ENCODE measurements around the gene TRAF3IP1.
"Not testable (repeated sequence)": the region's sequence is repeated elsewhere in the genome, so short reads cannot be mapped to it uniquely, and the experiment has no call there.

TRAF3IP1 gene

GRCh38 chr2:238382381-238382781, 62.1 kb downstream of the TRAF3IP1 start:
- DNase-seq: no peak

- no peak for DNase-seq
Measured at GRCh38 chr2:238383135-238383534, 62.8 kb downstream of the TRAF3IP1 start.

- no peak for DNase-seq
Measured at GRCh38 chr2:238383743-238384380, 63.5 kb downstream of the TRAF3IP1 start.

- DNase-seq: no peak
Measured at GRCh38 chr2:238387332-238387731, 67.0 kb downstream of the TRAF3IP1 start.

- no peak for DNase-seq
Measured at GRCh38 chr2:238388794-238389193, 68.5 kb downstream of the TRAF3IP1 start.

GRCh38 chr2:238389988-238390589, 69.8 kb downstream of the TRAF3IP1 start:
- DNase-seq: no peak

GRCh38 chr2:238391042-238391689, 70.8 kb downstream of the TRAF3IP1 start:
- DNase-seq: no peak

GRCh38 chr2:238396663-238397062, 76.3 kb downstream of the TRAF3IP1 start:
- DNase-seq: no peak

GRCh38 chr2:238397356-238397755, 77.0 kb downstream of the TRAF3IP1 start:
- no peak for DNase-seq

GRCh38 chr2:238398577-238398976, 78.3 kb downstream of the TRAF3IP1 start:
- no peak for DNase-seq

- DNase-seq: no peak
Measured at GRCh38 chr2:238399094-238399493, 78.8 kb downstream of the TRAF3IP1 start.

- DNase-seq: no peak
Measured at GRCh38 chr2:238401551-238401950, 81.2 kb downstream of the TRAF3IP1 start.

GRCh38 chr2:238403632-238404405, 83.5 kb downstream of the TRAF3IP1 start:
- DNase-seq: no peak

GRCh38 chr2:238404406-238405216, 84.3 kb downstream of the TRAF3IP1 start:
- DNase-seq: no peak

GRCh38 chr2:238405217-238405555, 84.9 kb downstream of the TRAF3IP1 start:
- not testable (repeated sequence) for DNase-seq

- no peak for DNase-seq
Measured at GRCh38 chr2:238406221-238406997, 86.1 kb downstream of the TRAF3IP1 start.

GRCh38 chr2:238406998-238407285, 86.6 kb downstream of the TRAF3IP1 start:
- no peak for DNase-seq

GRCh38 chr2:238407566-238407965, 87.2 kb downstream of the TRAF3IP1 start:
- no peak for DNase-seq

GRCh38 chr2:238408615-238409340, 88.5 kb downstream of the TRAF3IP1 start:
- DNase-seq: no peak

- no peak for DNase-seq
Measured at GRCh38 chr2:238409341-238410199, 89.3 kb downstream of the TRAF3IP1 start.
